GM23338 (cell line): ENCODE measurements around the gene PCDHA5. TPM values are rescaled to one million over a fixed set of nuclear protein-coding genes. Genes with fewer than 3 reads are reported as not detected.
A peak's percentile ranks its signal among the peaks of the same experiment; 100 is the strongest.
"Not testable (repeated sequence)": the region's sequence is repeated elsewhere in the genome, so short reads cannot be mapped to it uniquely, and the experiment has no call there.

Experiments
- ATAC-seq: fragments of 200-7000 bp; cut with Tn5 transposase; 3 replicates; pipeline ENCODE4 v1.9.1; 2020
- DNase-seq: peaks from one replicate; pipeline ENCODE4 v3.0.0-alpha.2; 2015; ENCODE audit warnings: low spot score
- H2AFZ ChIP-seq: fragments of 200-600 bp; sonication (generic); 2 replicates; pipeline ENCODE4 v1.8.0; 2016; ENCODE audit warnings: antibody characterized with exemption, mild to moderate bottlenecking, moderate library complexity
- H3F3A ChIP-seq: fragments of 200-600 bp; sonication (generic); replicated peaks from 2 replicates; pipeline ENCODE4 v1.8.0; 2017; ENCODE audit warnings: antibody characterized with exemption, mixed run types, low read depth
- H3K27ac ChIP-seq: fragments of 200-600 bp; sonication (generic); 2 replicates; pipeline ENCODE4 v1.6.1; 2016; ENCODE audit warnings: low read depth
- H3K27me3 ChIP-seq: fragments of 200-600 bp; sonication (generic); 2 replicates; pipeline ENCODE4 v1.8.0; 2016; ENCODE audit warnings: mild to moderate bottlenecking, mixed run types, moderate library complexity; ENCODE audit not compliant: insufficient read depth
- H3K36me3 ChIP-seq: fragments of 200-600 bp; sonication (generic); 2 replicates; pipeline ENCODE4 v1.8.0; 2016; ENCODE audit warnings: mild to moderate bottlenecking; ENCODE audit not compliant: insufficient read depth
- H3K4me1 ChIP-seq: fragments of 200-600 bp; sonication (generic); 2 replicates; pipeline ENCODE4 v1.8.0; 2016; ENCODE audit warnings: mild to moderate bottlenecking, moderate library complexity; ENCODE audit not compliant: insufficient read depth
- H3K4me2 ChIP-seq: fragments of 200-600 bp; sonication (generic); 2 replicates; pipeline ENCODE4 v1.7.1; 2017; ENCODE audit warnings: mixed run types
- H3K4me3 ChIP-seq: fragments of 200-600 bp; sonication (generic); 2 replicates; pipeline ENCODE4 v1.6.1; 2016; ENCODE audit warnings: mixed run types
- H3K79me2 ChIP-seq: fragments of 200-600 bp; sonication (generic); replicated peaks from 2 replicates; pipeline ENCODE4 v1.8.0; 2017; ENCODE audit warnings: mild to moderate bottlenecking; ENCODE audit not compliant: insufficient read depth
- H3K9me2 ChIP-seq: fragments of 200-600 bp; sonication (generic); 2 replicates; pipeline ENCODE4 v1.8.0; 2017; ENCODE audit not compliant: insufficient read depth
- H4K20me1 ChIP-seq: fragments of 200-600 bp; sonication (generic); replicated peaks from 2 replicates; pipeline ENCODE4 v1.8.0; 2017; ENCODE audit warnings: mild to moderate bottlenecking; ENCODE audit not compliant: insufficient read depth
- H3K27ac Mint-ChIP-seq: 2 replicates; pipeline ENCODE4 v1.8.0; 2020; ENCODE audit warnings: inconsistent platforms, mild to moderate bottlenecking, moderate library complexity, mixed read lengths
- H3K27me3 Mint-ChIP-seq: 3 replicates; pipeline ENCODE4 v1.8.0; 2022; ENCODE audit warnings: low read depth, mild to moderate bottlenecking, moderate library complexity, mixed read lengths, inconsistent platforms; ENCODE audit not compliant: insufficient read depth, poor library complexity
- H3K36me3 Mint-ChIP-seq: 3 replicates; pipeline ENCODE4 v1.8.0; 2021; ENCODE audit warnings: low read depth, mild to moderate bottlenecking, inconsistent platforms, moderate library complexity, mixed read lengths
- H3K4me1 Mint-ChIP-seq: 3 replicates; pipeline ENCODE4 v1.8.0; 2020; ENCODE audit warnings: mild to moderate bottlenecking, inconsistent platforms, mixed read lengths
- H3K4me3 Mint-ChIP-seq: 3 replicates; pipeline ENCODE4 v1.8.0; 2021; ENCODE audit warnings: moderate library complexity, mild to moderate bottlenecking, inconsistent platforms, mixed read lengths
- H3K9me3 Mint-ChIP-seq: 3 replicates; pipeline ENCODE4 v1.8.0; 2020; ENCODE audit warnings: moderate library complexity, mild to moderate bottlenecking, inconsistent platforms, mixed read lengths
- CREB1 ChIP-seq: fragments of 250-450 bp; sonication (Bioruptor Pico); IDR thresholded peaks from 2 replicates; pipeline ENCODE4 v1.5.0; 2020; ENCODE audit warnings: low read depth, mild to moderate bottlenecking, moderate library complexity
- CTCF ChIP-seq, 2 experiments: fragments of 200-600 bp in 1 of 2; sonication (generic) in 1 of 2; conservative IDR thresholded peaks; 2 replicates each; pipeline versions ENCODE4 v1.5.1 to v1.6.1; 2016 to 2017; ENCODE audit warnings: antibody characterized with exemption in 2 of 2, low read depth in 2 of 2, mild to moderate bottlenecking in 2 of 2, moderate library complexity in 1 of 2
- EZH2 ChIP-seq: fragments of 200-600 bp; sonication (generic); IDR thresholded peaks from one replicate; pipeline ENCODE4 v1.8.0; 2017; ENCODE audit warnings: antibody characterized with exemption, mild to moderate bottlenecking, low read depth; ENCODE audit not compliant: unreplicated experiment
- NANOG ChIP-seq: IDR thresholded peaks from 2 replicates; pipeline ENCODE4 v1.6.1; 2016; ENCODE audit warnings: antibody characterized with exemption, borderline replicate concordance
- POLR2AphosphoS5 ChIP-seq: IDR thresholded peaks from 2 replicates; pipeline ENCODE4 v1.6.1; 2016; ENCODE audit warnings: antibody characterized with exemption, low read depth
- REST ChIP-seq: IDR thresholded peaks from one replicate; pipeline ENCODE4 v1.6.1; 2018; ENCODE audit warnings: antibody characterized with exemption; ENCODE audit not compliant: unreplicated experiment
- ZNF114 ChIP-seq: fragments of 250-450 bp; sonication (Bioruptor Pico); IDR thresholded peaks from 2 replicates; pipeline ENCODE4 v1.5.0; 2020; ENCODE audit warnings: mild to moderate bottlenecking, moderate library complexity
- ZNF331 ChIP-seq: fragments of 250-450 bp; sonication (Bioruptor Pico); IDR thresholded peaks from 2 replicates; pipeline ENCODE4 v1.5.0; 2020; ENCODE audit warnings: low read depth, mild to moderate bottlenecking, moderate library complexity
- polyA plus RNA-seq: library from polyadenylated mRNA; unstranded; fragments of >200 nt; fragmentation: Nextera tagmentation; extraction: Ambion mirVana; gene quantifications from 2 replicates; pipeline ENCODE4 v1.2.1, GENCODE V29; 2016
- total RNA-seq: library from RNA; depleted of rRNA; stranded (reverse); fragments of >200 nt; shearing (Covaris generic); gene quantifications from 2 replicates; pipeline ENCODE4 v1.2.3, GENCODE V29; 2014

PCDHA5 gene
- total and polyA plus RNA-seq, 2 experiments from 2014 or later, result 0.86 to 3.1 TPM

- no peaks in the 10 kb centered on the region for H3K9me2 ChIP-seq
- Mint-ChIP-seq H3K4me3 (peak within 1 kb of the TSS; percentile 93), H3K4me1 (peaks cover 7% of the 10 kb centered on the region), H3K27ac (peak within 1 kb of the TSS; percentile 80), H3K9me3 (peaks cover 15% of the 10 kb centered on the region), H3K36me3 (peaks cover 37% of the 10 kb centered on the region), H3K27me3 (no peaks in the 10 kb centered on the region)
- H3K27me3 ChIP-seq, result no peaks in the 10 kb centered on the region
- peak within 1 kb of the TSS; percentile 79 for H3K4me2 ChIP-seq
- peak; percentile 95 for ATAC-seq
- no peak within 1 kb of the TSS for H3K27ac ChIP-seq
- TF ChIP-seq POLR2AphosphoS5 (peak; percentile 42; the same call in 1 of the 2 replicates), CTCF (conservative IDR thresholded peaks at IDR 0.05; ENCODE audit: low read depth in 2 of 2) (peak; percentile 83 to 84), EZH2 (no peak)
- no peaks in the 10 kb centered on the region for H3K79me2 ChIP-seq
- no peaks in the 10 kb centered on the region for H3K36me3 ChIP-seq
- H4K20me1 ChIP-seq, result no peaks in the 10 kb centered on the region
- H3K4me3 ChIP-seq, result peak within 1 kb of the TSS; percentile 72
- 0 out of 2 replicates have a peak, but pooled peaks cover 3% of the 10 kb centered on the region for H3K4me1 ChIP-seq
- DNase-seq, result peak; percentile 88
- H2AFZ ChIP-seq, result peak within 1 kb of the TSS; percentile 90
- no peaks in the 10 kb centered on the region for H3F3A ChIP-seq
Measured at GRCh38 chr5:140806834-140807775, 14.3 kb upstream of the PCDHA5 start, which contains the start of gene PCDHA4. Gene PCDHA4 (plus strand): TSS chr5:140807068.

- H3K27ac Mint-ChIP-seq, H4K20me1 ChIP-seq, H2AFZ ChIP-seq, H3K4me1 ChIP-seq, H3K27me3 Mint-ChIP-seq, DNase-seq, H3K9me2 ChIP-seq, ATAC-seq, H3K4me1 Mint-ChIP-seq, H3K27me3 ChIP-seq, H3K4me3 ChIP-seq, H3K36me3 ChIP-seq, H3K27ac ChIP-seq, H3K79me2 ChIP-seq, H3F3A ChIP-seq: not testable (repeated sequence)
- peak overlapping the region; percentile 93; the same call in 1 of the 3 replicates for H3K4me3 Mint-ChIP-seq
- H3K36me3 Mint-ChIP-seq, result peaks cover 24% of the 10 kb centered on the region
- peak overlapping the region; percentile 79; the same call in 1 of the 2 replicates for H3K4me2 ChIP-seq
- peaks cover 11% of the 10 kb centered on the region for H3K9me3 Mint-ChIP-seq
Measured at GRCh38 chr5:140808241-140808888, 13.0 kb upstream of the PCDHA5 start.

GRCh38 chr5:140808889-140809291, 12.5 kb upstream of the PCDHA5 start:
- no peak overlapping the region for H3K4me2 ChIP-seq
- Mint-ChIP-seq H3K4me3 (0 out of 3 replicates have a peak overlapping the region, but pooled peaks have one; percentile 17), H3K9me3 (peaks cover 9% of the 10 kb centered on the region), H3K27ac (no peak overlapping the region), H3K36me3 (peaks cover 19% of the 10 kb centered on the region), H3K4me1 (peaks cover 7% of the 10 kb centered on the region), H3K27me3 (no peaks in the 10 kb centered on the region)
- H3K4me3 ChIP-seq, result no peak overlapping the region
- H3K79me2 ChIP-seq, result no peaks in the 10 kb centered on the region
- DNase-seq (no peak), ATAC-seq (no peak)
- no peaks in the 10 kb centered on the region for H3K36me3 ChIP-seq
- H3K9me2 ChIP-seq, result no peaks in the 10 kb centered on the region
- no peaks in the 10 kb centered on the region for H3K27me3 ChIP-seq
- 0 out of 2 replicates have a peak, but pooled peaks cover 3% of the 10 kb centered on the region for H3K4me1 ChIP-seq
- no peaks in the 10 kb centered on the region for H3F3A ChIP-seq
- no peak overlapping the region for H3K27ac ChIP-seq
- no peaks in the 10 kb centered on the region for H4K20me1 ChIP-seq
- H2AFZ ChIP-seq, result no peak overlapping the region
- no peak for TF ChIP-seq NANOG
- TF ChIP-seq CTCF (conservative IDR thresholded peaks at IDR 0.05; ENCODE audit: low read depth in 2 of 2), result no peak
- no peak for TF ChIP-seq ZNF331 (CRISPR knock-in tag)
- no peak for TF ChIP-seq REST
- TF ChIP-seq CREB1 (CRISPR knock-in tag), result no peak
- TF ChIP-seq ZNF114 (CRISPR knock-in tag), result no peak
